Renal cortex interstitium (tissue), 15 donors: ENCODE data around the gene DEPDC4. TPM values are rescaled to one million over a fixed set of nuclear protein-coding genes. Genes with fewer than 3 reads are reported as not detected.
"Not testable (repeated sequence)": the region's sequence is repeated elsewhere in the genome, so short reads cannot be mapped to it uniquely, and the experiment has no call there.

Source experiments
- DNase-seq, 11 donors: peaks; one replicate each; pipeline ENCODE4 v3.0.0-alpha.2; 2013; ENCODE audit warnings: low read depth in 9 of 11, low spot score in 4 of 11; ENCODE audit errors: extremely low read depth in 1 of 11
- long read RNA-seq, 16 experiments: transcript quantifications; one replicate each; lab custom pipeline, GENCODE V29; 2026
- polyA plus RNA-seq, 3 donors: library from polyadenylated mRNA; unstranded; fragments of 120-200 nt; gene quantifications; one replicate each; pipeline ENCODE4 v1.2.1, GENCODE V29; 2013; ENCODE audit not compliant: insufficient read length in 3 of 3

Gene DEPDC4
- 1 to 10 TPM; 4.6 to 6.8 (median 5.4) TPM for polyA plus RNA-seq
- long read RNA-seq, donor 1, partial matches to known transcripts: 39 of 47 reads
- long read RNA-seq, donor 1, other reads (novel, unspliced or antisense): 8 of 47 reads
- long read RNA-seq, donor 2: 0 reads
- long read RNA-seq, donor 3, partial matches to known transcripts: 15 of 31 reads
- long read RNA-seq, donor 3, other reads (novel, unspliced or antisense): 16 of 31 reads
- long read RNA-seq, donor 4: 0 reads
- long read RNA-seq, donor 5: 0 reads
- long read RNA-seq, donor 6, partial matches to known transcripts: 29 of 34 reads
- long read RNA-seq, donor 6, other reads (novel, unspliced or antisense): 5 of 34 reads
- long read RNA-seq, donor 7, partial matches to known transcripts: 109 of 129 reads
- long read RNA-seq, donor 7, other reads (novel, unspliced or antisense): 19 of 129 reads
- long read RNA-seq, donor 8: 0 reads
- long read RNA-seq, donor 9, partial matches to known transcripts: 0 of 2 reads
- long read RNA-seq, donor 9, other reads (novel, unspliced or antisense): 0 of 2 reads
- long read RNA-seq, donor 10: 0 reads
- long read RNA-seq, donor 11, partial matches to known transcripts: 31 of 37 reads
- long read RNA-seq, donor 11, other reads (novel, unspliced or antisense): 5 of 37 reads
- long read RNA-seq, donor 12, partial matches to known transcripts: 15 of 16 reads
- long read RNA-seq, donor 12, other reads (novel, unspliced or antisense): 0 of 16 reads
- long read RNA-seq, donor 13: 0 reads
- long read RNA-seq, donor 14: 0 reads
- long read RNA-seq, donor 15: 0 reads
- long read RNA-seq, donor 16, partial matches to known transcripts: 58 of 65 reads
- long read RNA-seq, donor 16, other reads (novel, unspliced or antisense): 6 of 65 reads

GRCh38 chr12:100266835-100267602 is at the start of gene DEPDC4, which contains the start of gene SCYL2:
Gene DEPDC4 (minus strand): TSS chr12:100267079. CDS start chr12:100267076, 3 bp downstream.
Gene SCYL2 (plus strand): TSS chr12:100267177. CDS start chr12:100282971, 15,794 bp downstream.
- peak; percentile 91 to 95 (median 92) for DNase-seq

- no peak for DNase-seq
Observed at GRCh38 chr12:100311317-100311716, 44.4 kb upstream of the DEPDC4 start.

DNA sequence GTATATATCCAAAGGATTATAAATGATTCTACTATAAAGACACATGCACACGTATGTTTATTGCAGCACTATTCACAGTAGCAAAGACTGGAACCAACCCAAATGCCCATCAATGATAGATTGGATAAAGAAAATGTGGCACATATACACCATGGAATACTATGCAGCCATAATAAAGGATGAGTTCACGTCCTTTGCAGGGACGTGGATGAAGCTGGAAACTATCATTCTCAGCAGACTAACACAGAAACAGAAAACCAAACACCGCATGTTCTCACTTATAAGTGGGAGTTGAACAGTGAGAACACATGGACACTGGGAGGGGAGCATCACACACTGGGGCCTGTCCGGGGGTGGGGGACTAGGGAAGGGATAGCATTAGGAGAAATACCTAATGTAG is 41.3 kb upstream of the DEPDC4 start:
- not testable (repeated sequence) for DNase-seq

- not testable (repeated sequence) for DNase-seq
Observed at GRCh38 chr12:100304334-100304733, 37.5 kb upstream of the DEPDC4 start.

DNA sequence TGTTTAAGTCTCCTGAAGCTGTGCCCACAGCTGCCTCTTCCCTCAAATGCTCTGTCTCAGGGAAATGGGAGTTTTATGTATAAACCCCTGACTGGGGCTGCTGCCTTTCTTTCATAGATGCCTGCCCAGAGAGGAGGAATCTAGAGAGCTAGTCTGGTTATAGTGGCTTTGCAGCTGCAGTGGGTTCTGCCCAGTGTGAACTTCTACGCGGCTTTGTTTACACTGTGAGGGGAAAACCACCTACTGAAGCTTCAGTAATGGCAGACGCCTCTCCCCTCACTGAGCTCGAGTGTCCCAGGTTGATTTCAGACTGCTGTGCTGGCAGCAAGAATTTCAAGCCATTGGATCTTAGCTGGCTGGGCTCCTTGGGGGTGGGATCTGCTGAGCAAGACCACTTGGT is 37.0 kb upstream of the DEPDC4 start:
- no peak for DNase-seq

- DNase-seq: no peak
Observed at GRCh38 chr12:100302081-100302480, 35.2 kb upstream of the DEPDC4 start.

DNA sequence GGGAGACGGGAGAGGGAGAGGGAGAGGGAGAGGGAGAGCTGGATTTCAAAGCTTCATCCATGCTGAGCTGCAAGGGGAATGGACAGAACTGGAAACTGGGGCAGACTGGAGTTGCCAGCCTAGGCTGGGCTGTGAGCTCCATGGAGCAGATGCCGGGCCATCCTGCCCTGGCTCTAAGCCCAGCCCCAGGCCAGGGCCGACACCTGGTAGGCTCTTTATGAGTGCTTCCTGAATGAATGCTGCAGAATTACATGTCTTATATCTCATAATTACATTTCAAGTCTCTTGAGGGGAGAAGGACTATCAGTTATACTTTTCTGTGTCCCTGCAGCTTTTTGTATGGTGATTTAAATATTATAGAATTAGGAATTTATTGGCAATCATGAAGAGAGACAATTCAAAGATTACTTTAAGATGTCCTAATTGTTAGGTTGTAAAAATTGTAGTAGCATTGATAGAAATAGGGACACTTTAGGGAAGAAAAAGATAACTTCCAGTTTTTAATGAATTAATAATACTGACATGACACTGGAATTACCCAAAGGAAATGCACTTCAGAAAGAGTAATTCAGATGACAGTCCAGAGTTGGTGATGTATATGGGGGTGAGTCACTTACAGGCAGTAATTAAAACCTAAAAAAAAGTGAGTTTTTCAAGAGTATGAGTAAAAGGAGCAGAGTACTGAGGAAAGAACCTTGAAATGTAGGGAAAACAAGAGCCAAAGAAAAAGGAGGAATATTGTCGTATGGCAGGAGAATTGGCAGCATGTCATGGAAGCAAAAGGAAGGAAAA is 29.1 kb upstream of the DEPDC4 start:
- DNase-seq: no peak

GRCh38 chr12:100294366-100294765 is 27.5 kb upstream of the DEPDC4 start:
- DNase-seq: not testable (repeated sequence)

DNA sequence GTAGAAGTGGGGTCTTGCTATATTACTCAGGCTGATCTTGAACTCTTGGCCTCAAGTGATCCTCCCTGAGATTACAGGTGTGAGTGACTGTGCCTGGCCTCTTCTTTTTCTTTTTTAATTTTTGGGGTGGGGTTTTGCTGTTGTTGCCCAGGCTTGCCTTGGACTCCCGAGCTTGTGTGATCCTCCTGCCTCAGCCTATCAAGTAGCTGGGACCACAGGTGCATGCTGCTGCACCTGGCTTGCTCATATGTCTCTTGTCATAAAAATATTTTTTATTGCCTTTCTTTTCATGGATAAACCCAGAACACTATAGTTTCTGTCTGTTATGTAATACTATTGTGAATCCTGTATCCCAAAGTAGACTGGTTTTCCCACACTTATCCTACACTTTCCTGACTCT is 26.1 kb upstream of the DEPDC4 start:
- DNase-seq: no peak

GRCh38 chr12:100290016-100290415 is 23.1 kb upstream of the DEPDC4 start:
- DNase-seq: no peak

GRCh38 chr12:100289038-100289437 is 22.2 kb upstream of the DEPDC4 start:
- no peak for DNase-seq

DNA sequence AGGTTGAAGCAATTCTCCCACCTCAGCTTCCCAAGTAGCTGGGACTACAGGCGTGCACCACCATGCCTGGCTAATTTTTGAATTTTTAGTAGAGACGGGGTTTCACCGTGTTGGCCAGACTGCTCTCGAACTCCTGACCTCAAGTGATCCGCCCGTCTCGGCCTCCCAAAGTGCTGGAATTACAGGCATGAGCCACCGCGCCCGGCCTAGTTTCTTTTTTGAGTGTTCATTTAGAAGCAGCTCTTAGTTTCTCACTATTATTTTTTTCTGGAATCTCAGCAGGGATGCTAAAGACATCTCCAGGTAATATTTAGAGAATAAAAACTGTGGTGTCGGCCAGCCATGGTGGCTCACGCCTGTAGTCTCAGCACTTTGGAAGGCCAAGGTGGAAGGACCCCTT is 17.7 kb upstream of the DEPDC4 start:
- DNase-seq: not testable (repeated sequence)

DNA sequence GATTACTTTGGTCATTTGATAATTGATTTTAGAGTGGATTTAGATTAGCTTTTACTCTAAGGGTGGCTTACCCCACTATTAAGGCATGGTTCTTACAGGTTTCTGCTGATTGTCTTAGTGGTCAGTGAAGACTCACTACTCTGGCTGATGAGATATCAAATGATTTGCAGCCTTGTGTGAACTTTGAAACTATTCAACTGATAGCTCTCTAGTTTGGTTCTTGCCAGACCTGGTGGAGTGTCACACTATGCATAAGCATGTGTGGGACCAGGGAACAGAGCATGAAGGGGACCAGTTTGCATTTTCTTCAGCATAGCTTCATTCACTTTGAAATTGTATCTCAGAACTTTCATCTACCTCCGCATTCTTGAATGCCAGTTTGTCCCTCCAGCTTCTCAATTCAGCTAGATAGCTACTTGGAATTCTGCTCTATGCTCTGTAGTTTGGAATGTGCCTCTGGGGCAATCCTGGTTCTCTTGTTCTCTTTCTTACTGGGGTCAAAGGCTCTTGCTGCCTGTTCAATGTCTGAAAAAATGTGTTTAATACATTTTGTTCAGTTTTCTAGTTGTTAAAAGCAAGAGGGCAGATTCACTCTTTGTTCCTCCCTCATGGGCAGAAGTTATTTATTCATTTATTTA is 12.8 kb upstream of the DEPDC4 start:
- no peak for DNase-seq

GRCh38 chr12:100279159-100279558 is 12.3 kb upstream of the DEPDC4 start:
- no peak for DNase-seq

- DNase-seq: no peak
Observed at GRCh38 chr12:100274291-100274690, 7.4 kb upstream of the DEPDC4 start.

DNA sequence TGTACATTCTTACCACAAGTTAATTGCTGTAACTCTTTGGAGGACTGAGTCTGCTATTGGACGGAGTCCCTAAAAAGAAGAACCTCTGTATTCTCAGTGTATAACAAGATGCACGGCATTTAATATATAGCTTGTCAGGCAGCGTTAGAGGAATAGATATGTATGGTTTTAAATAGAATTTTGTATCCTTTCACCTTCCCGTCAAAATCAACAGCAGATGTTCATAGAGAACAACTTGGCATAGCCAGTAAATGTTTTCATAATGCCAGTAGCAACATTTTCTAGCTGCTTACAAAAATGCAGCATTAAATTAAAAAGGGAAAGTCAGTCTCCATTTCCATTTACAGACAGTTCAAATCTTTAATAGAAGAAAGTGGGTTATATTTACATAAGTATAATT is 6.9 kb upstream of the DEPDC4 start:
- no peak for DNase-seq

GRCh38 chr12:100268835-100269564 is 2.1 kb upstream of the DEPDC4 start:
- DNase-seq: no peak
